ENCODE measurements around the gene SP8. TPM values are rescaled to one million over a fixed set of nuclear protein-coding genes. Genes with fewer than 3 reads are reported as not detected.

The SP8 gene
- not detected in 5 replicates for total RNA-seq (2022; extraction: Qiagen RNA extraction; ENCODE audit: low read depth)

GRCh38 chr7:20786779-20787659 is at the start of gene SP8:
Gene SP8, minus strand, starts transcription at chr7:20786886. Its CDS starts 88 bp downstream, at chr7:20786798.

Other genes starting within 250 kb of the SP8 start
- not detected in 5 replicates for gene ABCB5, start 171.2 kb downstream of the SP8 start, total RNA-seq (2022; extraction: Qiagen RNA extraction; ENCODE audit: low read depth)